ENCODE measurements around the gene GPRIN3. TPM values are rescaled to one million over a fixed set of nuclear protein-coding genes. Genes with fewer than 3 reads are reported as not detected.

GPRIN3 gene
- 1 to 10 TPM; 5.9 to 7.0 (median 6.8) TPM for polyA plus RNA-seq (ENCODE audit: insufficient read length in 3 of 3)
- long read RNA-seq, donor 1, full-length matches to known transcripts, result 4 of 4 reads
- long read RNA-seq, donor 1, partial matches to known transcripts, result 0 of 4 reads
- long read RNA-seq, donor 1, other reads (novel, unspliced or antisense), result 0 of 4 reads
- long read RNA-seq, donor 2, full-length matches to known transcripts, result 3 of 3 reads
- long read RNA-seq, donor 2, partial matches to known transcripts, result 0 of 3 reads
- long read RNA-seq, donor 2, other reads (novel, unspliced or antisense), result 0 of 3 reads
- long read RNA-seq, donor 3, full-length matches to known transcripts, result 7 of 7 reads
- long read RNA-seq, donor 3, partial matches to known transcripts, result 0 of 7 reads
- long read RNA-seq, donor 3, other reads (novel, unspliced or antisense), result 0 of 7 reads
- long read RNA-seq, donor 4, full-length matches to known transcripts, result 3 of 3 reads
- long read RNA-seq, donor 4, partial matches to known transcripts, result 0 of 3 reads
- long read RNA-seq, donor 4, other reads (novel, unspliced or antisense), result 0 of 3 reads
- long read RNA-seq, donor 5, full-length matches to known transcripts, result 3 of 3 reads
- long read RNA-seq, donor 5, partial matches to known transcripts, result 0 of 3 reads
- long read RNA-seq, donor 5, other reads (novel, unspliced or antisense), result 0 of 3 reads
- long read RNA-seq, donor 6, full-length matches to known transcripts, result 3 of 3 reads
- long read RNA-seq, donor 6, partial matches to known transcripts, result 0 of 3 reads
- long read RNA-seq, donor 6, other reads (novel, unspliced or antisense), result 0 of 3 reads
- long read RNA-seq, donor 7, full-length matches to known transcripts, result 10 of 10 reads
- long read RNA-seq, donor 7, partial matches to known transcripts, result 0 of 10 reads
- long read RNA-seq, donor 7, other reads (novel, unspliced or antisense), result 0 of 10 reads
- long read RNA-seq, donor 8, full-length matches to known transcripts, result 2 of 2 reads
- long read RNA-seq, donor 8, partial matches to known transcripts, result 0 of 2 reads
- long read RNA-seq, donor 8, other reads (novel, unspliced or antisense), result 0 of 2 reads
- long read RNA-seq, donor 9, full-length matches to known transcripts, result 9 of 9 reads
- long read RNA-seq, donor 9, partial matches to known transcripts, result 0 of 9 reads
- long read RNA-seq, donor 9, other reads (novel, unspliced or antisense), result 0 of 9 reads
- long read RNA-seq, donor 10, full-length matches to known transcripts, result 9 of 9 reads
- long read RNA-seq, donor 10, partial matches to known transcripts, result 0 of 9 reads
- long read RNA-seq, donor 10, other reads (novel, unspliced or antisense), result 0 of 9 reads
- long read RNA-seq, donor 11, full-length matches to known transcripts, result 8 of 8 reads
- long read RNA-seq, donor 11, partial matches to known transcripts, result 0 of 8 reads
- long read RNA-seq, donor 11, other reads (novel, unspliced or antisense), result 0 of 8 reads
- long read RNA-seq, donor 12, full-length matches to known transcripts, result 8 of 8 reads
- long read RNA-seq, donor 12, partial matches to known transcripts, result 0 of 8 reads
- long read RNA-seq, donor 12, other reads (novel, unspliced or antisense), result 0 of 8 reads
- long read RNA-seq, donor 13, full-length matches to known transcripts, result 9 of 9 reads
- long read RNA-seq, donor 13, partial matches to known transcripts, result 0 of 9 reads
- long read RNA-seq, donor 13, other reads (novel, unspliced or antisense), result 0 of 9 reads
- long read RNA-seq, donor 14, full-length matches to known transcripts, result 25 of 25 reads
- long read RNA-seq, donor 14, partial matches to known transcripts, result 0 of 25 reads
- long read RNA-seq, donor 14, other reads (novel, unspliced or antisense), result 0 of 25 reads
- long read RNA-seq, donor 15, full-length matches to known transcripts, result 12 of 12 reads
- long read RNA-seq, donor 15, partial matches to known transcripts, result 0 of 12 reads
- long read RNA-seq, donor 15, other reads (novel, unspliced or antisense), result 0 of 12 reads
- long read RNA-seq, donor 16, full-length matches to known transcripts, result 7 of 7 reads
- long read RNA-seq, donor 16, partial matches to known transcripts, result 0 of 7 reads
- long read RNA-seq, donor 16, other reads (novel, unspliced or antisense), result 0 of 7 reads

GRCh38 chr4:89307446-89308160 is at the start of gene GPRIN3:
Gene GPRIN3 (minus strand): TSS chr4:89307800. CDS start chr4:89250110, 57,690 bp downstream.
- peak; percentile 49 for DNase-seq

GRCh38 chr4:89357340-89357739 is 49.7 kb upstream of the GPRIN3 start:
- no peak for DNase-seq

- DNase-seq, result no peak
Observed at GRCh38 chr4:89356086-89356485, 48.5 kb upstream of the GPRIN3 start.

- DNase-seq, result no peak
Observed at GRCh38 chr4:89353514-89353913, 45.9 kb upstream of the GPRIN3 start.

- DNase-seq, result no peak
Observed at GRCh38 chr4:89352541-89352940, 44.9 kb upstream of the GPRIN3 start.

GRCh38 chr4:89351201-89351600 is 43.6 kb upstream of the GPRIN3 start:
- no peak for DNase-seq

- no peak for DNase-seq
Observed at GRCh38 chr4:89347363-89348025, 39.9 kb upstream of the GPRIN3 start.

GRCh38 chr4:89344571-89344970 is 37.0 kb upstream of the GPRIN3 start:
- DNase-seq, result no peak

GRCh38 chr4:89338206-89338605 is 30.6 kb upstream of the GPRIN3 start:
- DNase-seq, result no peak

GRCh38 chr4:89337681-89338080 is 30.1 kb upstream of the GPRIN3 start:
- no peak for DNase-seq

- no peak for DNase-seq
Observed at GRCh38 chr4:89336818-89337420, 29.3 kb upstream of the GPRIN3 start.

- DNase-seq, result no peak
Observed at GRCh38 chr4:89334830-89335229, 27.2 kb upstream of the GPRIN3 start.

- no peak for DNase-seq
Observed at GRCh38 chr4:89334311-89334710, 26.7 kb upstream of the GPRIN3 start.

GRCh38 chr4:89331686-89332544 is 24.3 kb upstream of the GPRIN3 start:
- DNase-seq, result no peak

- no peak for DNase-seq
Observed at GRCh38 chr4:89331197-89331596, 23.6 kb upstream of the GPRIN3 start.

- DNase-seq, result no peak
Observed at GRCh38 chr4:89329280-89329679, 21.7 kb upstream of the GPRIN3 start.

- no peak for DNase-seq
Observed at GRCh38 chr4:89324671-89325070, 17.1 kb upstream of the GPRIN3 start.
